Thoracic aorta (tissue), 2 donors: ENCODE data around the gene PIKFYVE. TPM values are rescaled to one million over a fixed set of nuclear protein-coding genes. Genes with fewer than 3 reads are reported as not detected.

ENCODE experiments used
- ATAC-seq: fragments of 150-250 bp; one replicate; pipeline ENCODE4 v1.8.0; 2017; ENCODE audit warnings: low read depth; ENCODE audit not compliant: insufficient number of reproducible peaks, low FRiP score
- DNase-seq: peaks from one replicate; pipeline ENCODE4 v3.0.0-alpha.2; 2020; ENCODE audit warnings: low spot score
- H3K27ac ChIP-seq, 2 donors: fragments of 200-600 bp; sonication (generic); 1 replicate in 1 of 2; 2 replicates in 1 of 2; pipeline ENCODE4 v1.5.1; 2016; ENCODE audit warnings: mild to moderate bottlenecking in 2 of 2, moderate library complexity in 2 of 2
- H3K27me3 ChIP-seq: fragments of 200-600 bp; sonication (generic); replicated peaks from 2 replicates; pipeline ENCODE4 v1.6.0; 2016; ENCODE audit warnings: mild to moderate bottlenecking; ENCODE audit not compliant: insufficient read depth
- H3K36me3 ChIP-seq: fragments of 200-600 bp; sonication (generic); one replicate; pipeline ENCODE4 v1.5.1; 2016
- H3K4me1 ChIP-seq, 2 donors: fragments of 200-600 bp; sonication (generic); 1 replicate in 1 of 2; 2 replicates in 1 of 2; pipeline versions ENCODE4 v1.5.1 to v1.6.0; 2016; ENCODE audit warnings: low read depth in 2 of 2, mild to moderate bottlenecking in 1 of 2; ENCODE audit not compliant: control insufficient read depth in 1 of 2
- H3K4me3 ChIP-seq: fragments of 200-600 bp; sonication (generic); 2 replicates; pipeline ENCODE4 v1.5.1; 2016; ENCODE audit warnings: mild to moderate bottlenecking
- H3K9me3 ChIP-seq: fragments of 200-600 bp; sonication (generic); 2 replicates; pipeline ENCODE4 v1.5.1; 2016
- total RNA-seq, 2 donors: library from RNA; depleted of rRNA; stranded (reverse); fragments of >200 nt; gene quantifications; one replicate each; pipeline versions ENCODE4 v1.1.0 to v1.2.3, GENCODE V29; 2016
- TF ChIP-seq, protein P1 (sequence below): fragments of 200-600 bp; sonication (generic); IDR thresholded peaks from one replicate; pipeline ENCODE4 v1.5.1; 2019; ENCODE audit warnings: antibody characterized with exemption

Gene PIKFYVE
- total RNA-seq, 2 donors from 2014 or later: 18.0 to 29.4 TPM

DNA sequence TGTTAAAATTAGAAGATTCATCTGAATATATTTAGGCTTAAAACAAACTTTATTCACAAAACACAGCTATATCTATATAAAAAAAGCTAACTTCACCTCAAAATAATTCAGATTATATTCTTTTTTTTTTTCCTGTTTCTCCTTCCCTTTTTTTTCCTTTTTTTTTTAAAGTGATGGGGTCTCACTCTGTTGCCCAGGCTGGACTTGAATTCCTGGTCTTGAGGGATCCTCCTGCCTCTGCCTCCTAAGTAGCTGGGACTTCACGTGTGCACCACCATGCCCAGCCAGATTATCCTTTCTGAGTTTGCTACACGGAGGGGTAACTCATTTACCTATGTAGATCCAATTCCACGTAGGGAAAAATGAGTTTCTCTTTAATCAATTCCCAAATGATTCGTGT, 15.0 kb upstream of the PIKFYVE start:
- Histone ChIP-seq H3K4me1 (peaks cover 28 to 46% of the 10 kb centered on the region in 2 donors), H3K36me3 (peaks cover 4% of the 10 kb centered on the region), H3K4me3 (no peak overlapping the region), H3K9me3 (no peaks in the 10 kb centered on the region), H3K27ac (no peak overlapping the region), H3K27me3 (no peaks in the 10 kb centered on the region)
- ATAC-seq (no peak), DNase-seq (no peak)
- TF ChIP-seq, protein P1, sequence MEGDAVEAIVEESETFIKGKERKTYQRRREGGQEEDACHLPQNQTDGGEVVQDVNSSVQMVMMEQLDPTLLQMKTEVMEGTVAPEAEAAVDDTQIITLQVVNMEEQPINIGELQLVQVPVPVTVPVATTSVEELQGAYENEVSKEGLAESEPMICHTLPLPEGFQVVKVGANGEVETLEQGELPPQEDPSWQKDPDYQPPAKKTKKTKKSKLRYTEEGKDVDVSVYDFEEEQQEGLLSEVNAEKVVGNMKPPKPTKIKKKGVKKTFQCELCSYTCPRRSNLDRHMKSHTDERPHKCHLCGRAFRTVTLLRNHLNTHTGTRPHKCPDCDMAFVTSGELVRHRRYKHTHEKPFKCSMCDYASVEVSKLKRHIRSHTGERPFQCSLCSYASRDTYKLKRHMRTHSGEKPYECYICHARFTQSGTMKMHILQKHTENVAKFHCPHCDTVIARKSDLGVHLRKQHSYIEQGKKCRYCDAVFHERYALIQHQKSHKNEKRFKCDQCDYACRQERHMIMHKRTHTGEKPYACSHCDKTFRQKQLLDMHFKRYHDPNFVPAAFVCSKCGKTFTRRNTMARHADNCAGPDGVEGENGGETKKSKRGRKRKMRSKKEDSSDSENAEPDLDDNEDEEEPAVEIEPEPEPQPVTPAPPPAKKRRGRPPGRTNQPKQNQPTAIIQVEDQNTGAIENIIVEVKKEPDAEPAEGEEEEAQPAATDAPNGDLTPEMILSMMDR: no peak

DNA sequence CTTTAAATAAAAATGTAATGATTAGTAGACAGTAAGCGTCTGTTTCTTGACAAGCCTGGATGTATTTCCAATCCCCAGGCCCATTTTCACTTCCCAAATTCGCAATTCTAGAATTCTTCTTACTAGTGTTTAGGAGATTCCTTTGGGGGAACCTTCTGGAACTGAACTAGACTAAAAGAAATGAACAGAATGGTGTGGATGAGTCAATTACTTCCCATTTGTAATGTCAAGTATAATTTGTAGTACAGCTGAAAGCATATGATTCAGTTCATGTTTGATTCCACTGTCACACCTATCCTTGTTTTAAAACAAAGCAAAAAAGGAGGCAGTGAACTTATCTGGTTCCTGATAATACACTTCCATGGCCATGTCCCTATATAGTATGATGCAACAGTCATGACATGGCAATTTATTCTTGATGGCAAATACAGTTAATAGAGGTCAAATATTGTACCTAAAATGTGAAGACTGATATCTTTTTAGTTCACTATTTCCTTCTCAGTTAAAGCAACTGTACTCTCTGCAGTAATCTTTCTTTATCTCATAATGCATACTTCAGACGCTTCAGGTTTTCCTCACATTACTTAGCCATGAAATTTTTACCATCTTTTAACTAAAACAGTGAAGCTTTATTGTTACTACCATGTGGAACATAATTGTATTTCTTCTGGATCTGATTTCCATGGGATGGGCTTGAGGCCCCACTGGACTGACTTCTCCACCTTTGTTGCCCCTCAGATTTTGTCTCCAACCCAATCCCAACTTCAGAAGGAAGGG, 13.2 kb upstream of the PIKFYVE start:
- H3K27me3 ChIP-seq: no peaks in the 10 kb centered on the region
- H3K27ac ChIP-seq: peak overlapping the region; percentile 77 to 80
- H3K36me3 ChIP-seq: peaks cover 4% of the 10 kb centered on the region
- ATAC-seq (no peak), DNase-seq (no peak)
- no peaks in the 10 kb centered on the region for H3K9me3 ChIP-seq
- TF ChIP-seq, protein P1: no peak
- peaks cover 25 to 35% of the 10 kb centered on the region in 2 donors for H3K4me1 ChIP-seq
- H3K4me3 ChIP-seq: peak overlapping the region; percentile 81

- Histone ChIP-seq H3K4me3 (peak overlapping the region; percentile 81), H3K4me1 (peaks cover 25 to 35% of the 10 kb centered on the region in 2 donors), H3K36me3 (peaks cover 4% of the 10 kb centered on the region), H3K27me3 (no peaks in the 10 kb centered on the region), H3K9me3 (no peaks in the 10 kb centered on the region), H3K27ac (peak overlapping the region; percentile 77 to 80)
- ATAC-seq (no peak), DNase-seq (no peak)
- TF ChIP-seq, protein P1: no peak
Measured at GRCh38 chr2:208253600-208254117, 12.4 kb upstream of the PIKFYVE start.

DNA sequence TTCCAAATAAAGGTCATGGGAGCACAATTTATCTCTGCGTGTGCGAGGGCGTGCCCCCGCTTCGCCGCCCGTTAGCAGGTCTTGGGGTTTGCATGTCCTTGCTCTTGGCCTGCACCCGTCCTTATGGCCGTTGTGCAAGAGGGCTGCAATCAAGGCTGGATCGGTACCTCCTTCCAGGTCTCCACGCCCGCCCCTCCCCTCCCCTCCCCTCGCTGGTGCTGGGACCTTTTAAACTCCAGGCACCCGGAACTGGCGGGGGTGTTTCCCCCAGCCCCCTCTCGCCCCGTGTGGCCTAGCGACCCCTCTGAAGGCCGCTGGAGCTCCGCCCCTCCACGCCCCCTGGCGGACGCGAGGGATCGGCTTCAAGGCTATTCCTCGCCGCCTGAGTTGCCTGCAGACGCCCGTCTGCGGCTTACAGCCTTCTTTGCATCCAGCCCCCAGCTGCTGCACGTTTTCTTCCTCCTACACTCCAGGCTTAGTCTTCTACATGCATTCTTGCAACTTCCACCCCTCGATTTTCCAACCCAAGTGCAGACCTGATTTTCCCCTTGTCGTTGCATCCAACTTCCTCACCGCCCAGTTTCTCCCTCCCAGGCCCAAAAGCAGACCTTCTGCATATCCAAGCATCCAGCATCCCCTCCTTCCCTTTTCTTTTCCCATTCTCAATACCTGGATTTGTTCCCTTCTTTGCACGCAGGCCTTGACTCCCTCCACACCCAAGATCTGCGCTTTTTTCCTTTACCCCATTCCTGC, 11.8 kb upstream of the PIKFYVE start:
- H3K9me3 ChIP-seq: no peaks in the 10 kb centered on the region
- TF ChIP-seq, protein P1: peak; percentile 85
- ATAC-seq: peak; percentile 3
- H3K4me1 ChIP-seq: peaks cover 25 to 35% of the 10 kb centered on the region in 2 donors
- H3K4me3 ChIP-seq: peak overlapping the region; percentile 81
- peak overlapping the region; percentile 77 to 80 for H3K27ac ChIP-seq
- DNase-seq: peak; percentile 14
- H3K27me3 ChIP-seq: no peaks in the 10 kb centered on the region
- peaks cover 4% of the 10 kb centered on the region for H3K36me3 ChIP-seq
